ENCODE measurements around the gene ACBD4.

- TF ChIP-seq, protein P1, sequence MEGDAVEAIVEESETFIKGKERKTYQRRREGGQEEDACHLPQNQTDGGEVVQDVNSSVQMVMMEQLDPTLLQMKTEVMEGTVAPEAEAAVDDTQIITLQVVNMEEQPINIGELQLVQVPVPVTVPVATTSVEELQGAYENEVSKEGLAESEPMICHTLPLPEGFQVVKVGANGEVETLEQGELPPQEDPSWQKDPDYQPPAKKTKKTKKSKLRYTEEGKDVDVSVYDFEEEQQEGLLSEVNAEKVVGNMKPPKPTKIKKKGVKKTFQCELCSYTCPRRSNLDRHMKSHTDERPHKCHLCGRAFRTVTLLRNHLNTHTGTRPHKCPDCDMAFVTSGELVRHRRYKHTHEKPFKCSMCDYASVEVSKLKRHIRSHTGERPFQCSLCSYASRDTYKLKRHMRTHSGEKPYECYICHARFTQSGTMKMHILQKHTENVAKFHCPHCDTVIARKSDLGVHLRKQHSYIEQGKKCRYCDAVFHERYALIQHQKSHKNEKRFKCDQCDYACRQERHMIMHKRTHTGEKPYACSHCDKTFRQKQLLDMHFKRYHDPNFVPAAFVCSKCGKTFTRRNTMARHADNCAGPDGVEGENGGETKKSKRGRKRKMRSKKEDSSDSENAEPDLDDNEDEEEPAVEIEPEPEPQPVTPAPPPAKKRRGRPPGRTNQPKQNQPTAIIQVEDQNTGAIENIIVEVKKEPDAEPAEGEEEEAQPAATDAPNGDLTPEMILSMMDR (IDR thresholded peaks at IDR 0.05) = no peak
- TF ChIP-seq POLR2A (IDR thresholded peaks at IDR 0.05) = no peak
These were observed 48.7 kb downstream of the ACBD4 start for GRCh38 chr17:45184144-45184543.
